Ovary (tissue), 3 donors: ENCODE measurements around the gene ERAP2.

Source experiments
- EP300 ChIP-seq: sonication (generic); formaldehyde crosslinking; IDR thresholded peaks from one replicate; pipeline ENCODE4 v1.6.1; 2017; ENCODE audit warnings: antibody characterized with exemption
- POLR2A ChIP-seq: fragments of 450-650 bp; IDR thresholded peaks from one replicate; pipeline ENCODE4 v1.6.1; 2017; ENCODE audit warnings: antibody characterized with exemption, mild to moderate bottlenecking, moderate library complexity
- TF ChIP-seq, protein P1 (sequence below), 3 donors: fragments of 450-650 bp in 2 of 3; fragments of 200-600 bp in 1 of 3; IDR thresholded peaks; one replicate each; pipeline versions ENCODE4 v1.5.1 to v1.8.0; 2016 to 2022; ENCODE audit warnings: antibody characterized with exemption in 3 of 3, mild to moderate bottlenecking in 1 of 3
- donor health status: DM: no; HTN: no; CAD: no.

DNA sequence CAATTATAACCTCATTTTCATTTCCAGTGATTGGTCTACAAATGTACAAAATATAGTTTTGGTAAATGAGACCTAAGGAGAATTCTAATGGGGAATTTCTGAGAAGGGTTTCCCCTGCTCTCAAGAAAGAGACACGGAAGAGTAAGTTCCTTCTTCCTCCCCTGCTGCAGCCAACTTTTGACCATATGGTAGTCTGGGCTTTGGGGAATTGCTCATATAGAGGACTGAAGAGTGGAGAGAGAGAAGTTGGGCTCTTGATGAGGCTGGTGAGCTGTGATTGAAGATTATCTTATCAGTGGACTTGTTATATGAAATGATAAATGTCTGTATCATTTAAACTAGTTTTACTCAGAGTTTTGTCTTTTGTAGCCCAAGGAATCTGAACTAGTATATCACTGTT lies 55.3 kb downstream of the ERAP2 start:
- TF ChIP-seq, protein P1, sequence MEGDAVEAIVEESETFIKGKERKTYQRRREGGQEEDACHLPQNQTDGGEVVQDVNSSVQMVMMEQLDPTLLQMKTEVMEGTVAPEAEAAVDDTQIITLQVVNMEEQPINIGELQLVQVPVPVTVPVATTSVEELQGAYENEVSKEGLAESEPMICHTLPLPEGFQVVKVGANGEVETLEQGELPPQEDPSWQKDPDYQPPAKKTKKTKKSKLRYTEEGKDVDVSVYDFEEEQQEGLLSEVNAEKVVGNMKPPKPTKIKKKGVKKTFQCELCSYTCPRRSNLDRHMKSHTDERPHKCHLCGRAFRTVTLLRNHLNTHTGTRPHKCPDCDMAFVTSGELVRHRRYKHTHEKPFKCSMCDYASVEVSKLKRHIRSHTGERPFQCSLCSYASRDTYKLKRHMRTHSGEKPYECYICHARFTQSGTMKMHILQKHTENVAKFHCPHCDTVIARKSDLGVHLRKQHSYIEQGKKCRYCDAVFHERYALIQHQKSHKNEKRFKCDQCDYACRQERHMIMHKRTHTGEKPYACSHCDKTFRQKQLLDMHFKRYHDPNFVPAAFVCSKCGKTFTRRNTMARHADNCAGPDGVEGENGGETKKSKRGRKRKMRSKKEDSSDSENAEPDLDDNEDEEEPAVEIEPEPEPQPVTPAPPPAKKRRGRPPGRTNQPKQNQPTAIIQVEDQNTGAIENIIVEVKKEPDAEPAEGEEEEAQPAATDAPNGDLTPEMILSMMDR (IDR thresholded peaks at IDR 0.05): no peak
- no peak for TF ChIP-seq POLR2A
- TF ChIP-seq EP300: no peak
